Liver (tissue), 9 donors: Measurements from ENCODE around the gene RASGRF1. TPM values are rescaled to one million over a fixed set of nuclear protein-coding genes. Genes with fewer than 3 reads are reported as not detected.

Experiments
- DNase-seq: peaks from one replicate; pipeline ENCODE4 v3.0.0-alpha.2; 2017; ENCODE audit warnings: low spot score
- H3K27ac ChIP-seq, 2 donors: one replicate each; pipeline ENCODE4 v1.7.0; 2013; ENCODE audit warnings: inconsistent platforms in 2 of 2, low read length in 2 of 2, control low read depth in 1 of 2, low read depth in 1 of 2, mild to moderate bottlenecking in 1 of 2
- H3K27me3 ChIP-seq, 4 donors: one replicate each; pipeline versions ENCODE4 v1.6.1 to v1.7.0; 2013; ENCODE audit warnings: low read length in 3 of 4, inconsistent platforms in 1 of 4, mild to moderate bottlenecking in 1 of 4, moderate library complexity in 1 of 4; ENCODE audit not compliant: control insufficient read depth in 4 of 4, insufficient read depth in 4 of 4
- H3K36me3 ChIP-seq, 4 donors: one replicate each; pipeline versions ENCODE4 v1.6.1 to v1.7.0; 2013; ENCODE audit warnings: low read length in 3 of 4, mild to moderate bottlenecking in 3 of 4, low read depth in 1 of 4, moderate library complexity in 1 of 4; ENCODE audit not compliant: control insufficient read depth in 4 of 4, insufficient read depth in 3 of 4
- H3K4me1 ChIP-seq, 4 donors: one replicate each; pipeline versions ENCODE4 v1.6.1 to v1.7.0; 2013; ENCODE audit warnings: low read length in 3 of 4, mild to moderate bottlenecking in 3 of 4, moderate library complexity in 1 of 4; ENCODE audit not compliant: control insufficient read depth in 4 of 4, insufficient read depth in 4 of 4
- H3K4me3 ChIP-seq, 3 donors: one replicate each; pipeline versions ENCODE4 v1.6.1 to v1.7.0; 2013; ENCODE audit warnings: low read length in 3 of 3, control low read depth in 1 of 3, low read depth in 1 of 3, mild to moderate bottlenecking in 1 of 3
- H3K9ac ChIP-seq, 2 donors: one replicate each; pipeline ENCODE4 v1.7.0; 2013; ENCODE audit warnings: low read length in 2 of 2, mild to moderate bottlenecking in 2 of 2, moderate library complexity in 2 of 2, control low read depth in 1 of 2, low read depth in 1 of 2
- H3K9me3 ChIP-seq, 4 donors: one replicate each; pipeline versions ENCODE4 v1.6.1 to v1.7.0; 2013; ENCODE audit warnings: low read length in 3 of 4; ENCODE audit not compliant: control insufficient read depth in 4 of 4
- ATF3 ChIP-seq: IDR thresholded peaks from 2 replicates; pipeline ENCODE4 v1.6.1; 2016; ENCODE audit warnings: antibody characterized with exemption
- CTCF ChIP-seq: fragments of 150-350 bp; IDR thresholded peaks from 2 replicates; pipeline ENCODE4 v1.5.1; 2017; ENCODE audit warnings: improper control_type of control experiment, low read depth, low read length; ENCODE audit not compliant: missing input control
- EGR1 ChIP-seq, 2 donors: IDR thresholded peaks; 2 replicates each; pipeline ENCODE4 v1.6.1; 2016 to 2018; ENCODE audit warnings: antibody characterized with exemption in 2 of 2, low read depth in 2 of 2
- FOXA1 ChIP-seq: IDR thresholded peaks from 2 replicates; pipeline ENCODE4 v1.6.1; 2016; ENCODE audit warnings: antibody characterized with exemption
- FOXA2 ChIP-seq: IDR thresholded peaks from 2 replicates; pipeline ENCODE4 v1.6.1; 2016; ENCODE audit warnings: antibody characterized with exemption
- GABPA ChIP-seq, 2 donors: IDR thresholded peaks in 1 of 2; conservative IDR thresholded peaks in 1 of 2; 2 replicates each; pipeline ENCODE4 v1.6.1; 2016; ENCODE audit warnings: antibody characterized with exemption in 2 of 2, mild to moderate bottlenecking in 1 of 2, moderate library complexity in 1 of 2
- HNF4A ChIP-seq, 2 donors: conservative IDR thresholded peaks; 2 replicates each; pipeline ENCODE4 v1.6.1; 2016; ENCODE audit warnings: antibody characterized with exemption in 2 of 2, mild to moderate bottlenecking in 2 of 2
- HNF4G ChIP-seq: IDR thresholded peaks from 2 replicates; pipeline ENCODE4 v1.6.1; 2016; ENCODE audit warnings: antibody characterized with exemption
- JUND ChIP-seq, 2 donors: IDR thresholded peaks; 2 replicates each; pipeline ENCODE4 v1.6.1; 2016; ENCODE audit warnings: antibody characterized with exemption in 2 of 2
- MAX ChIP-seq: IDR thresholded peaks from 2 replicates; pipeline ENCODE4 v1.6.1; 2016; ENCODE audit warnings: antibody characterized with exemption
- NR2F2 ChIP-seq: IDR thresholded peaks from 2 replicates; pipeline ENCODE4 v1.6.1; 2016; ENCODE audit warnings: antibody characterized with exemption
- RAD21 ChIP-seq, 2 donors: IDR thresholded peaks; 2 replicates each; pipeline ENCODE4 v1.6.1; 2016; ENCODE audit warnings: antibody characterized with exemption in 2 of 2, mild to moderate bottlenecking in 2 of 2
- REST ChIP-seq: IDR thresholded peaks from 2 replicates; pipeline ENCODE4 v1.6.1; 2016; ENCODE audit warnings: antibody characterized with exemption, mild to moderate bottlenecking
- RXRA ChIP-seq, 2 donors: IDR thresholded peaks; 2 replicates each; pipeline ENCODE4 v1.6.1; 2017 to 2018; ENCODE audit warnings: antibody characterized with exemption in 2 of 2, mild to moderate bottlenecking in 1 of 2
- SP1 ChIP-seq: IDR thresholded peaks from 2 replicates; pipeline ENCODE4 v1.6.1; 2018; ENCODE audit warnings: antibody characterized with exemption, mild to moderate bottlenecking
- TAF1 ChIP-seq: conservative IDR thresholded peaks from 2 replicates; pipeline ENCODE4 v1.6.1; 2016; ENCODE audit warnings: antibody characterized with exemption, mild to moderate bottlenecking
- YY1 ChIP-seq: IDR thresholded peaks from 2 replicates; pipeline ENCODE4 v1.6.1; 2016; ENCODE audit warnings: antibody characterized with exemption, mild to moderate bottlenecking
- ZBTB33 ChIP-seq: IDR thresholded peaks from 2 replicates; pipeline ENCODE4 v1.6.1; 2016; ENCODE audit warnings: antibody characterized with exemption
- WGBS: extraction: QIAGEN DNeasy Blood & Tissue Kit; methylation state at CpG from one replicate; pipeline ENCODE4 v1.1.7; 2013; 5-methylcytosine and 5-hydroxymethylcytosine counted together
- polyA plus RNA-seq, 2 donors: library from polyadenylated mRNA; stranded (reverse) in 1 of 2; unstranded in 1 of 2; fragments of 200-250 nt in 1 of 2; fragments of >200 nt in 1 of 2; fragmentation: Nextera tagmentation in 1 of 2; extraction: Ambion mirVana in 1 of 2; gene quantifications; one replicate each; pipeline versions ENCODE4 v1.2.1 to v1.2.3, GENCODE V29; 2013 to 2015
- total RNA-seq, 2 donors: library from RNA; depleted of rRNA; stranded (reverse); fragments of >200 nt; gene quantifications; one replicate each; pipeline ENCODE4 v1.2.3, GENCODE V29; 2014
- donor health status: healthy.
- donor health status: healthy.
- donor health status: healthy.
- donor health status: healthy.
- donor health status: healthy.

RASGRF1 gene
- total and polyA plus RNA-seq, 4 donors: 0.28 TPM; not detected in 3

- TF ChIP-seq REST (no peak), HNF4G (no peak), YY1 (no peak), RXRA (IDR thresholded peaks at IDR 0.05) (no peak)
These were observed 30.4 kb downstream of the RASGRF1 start (continued) for GRCh38 chr15:79060175-79060574.

- Histone ChIP-seq H3K27ac (no peak overlapping the region), H3K4me3 (no peak overlapping the region), H3K27me3 (no peaks in the 10 kb centered on the region), H3K9ac (no peak overlapping the region), H3K9me3 (no peaks in the 10 kb centered on the region), H3K36me3 (no peaks in the 10 kb centered on the region), H3K4me1 (no peaks in the 10 kb centered on the region)
- no peak for TF ChIP-seq SP1
- TF ChIP-seq YY1: no peak
- TF ChIP-seq RAD21 (IDR thresholded peaks at IDR 0.05): no peak
- no peak for TF ChIP-seq HNF4G
- WGBS: 59% methylated on average over 1 of the region's 1 CpG
- no peak for DNase-seq
These were observed 31.5 kb downstream of the RASGRF1 start for GRCh38 chr15:79059081-79059572.

GRCh38 chr15:79058260-79058850 is 32.2 kb downstream of the RASGRF1 start:
- no peaks in the 10 kb centered on the region for H3K36me3 ChIP-seq
- DNase-seq: no peak
- H3K9ac ChIP-seq: no peak overlapping the region
- no peak overlapping the region for H3K27ac ChIP-seq
- H3K9me3 ChIP-seq: no peaks in the 10 kb centered on the region
- 92% methylated on average over 15 of the region's 15 CpGs for WGBS
- H3K4me3 ChIP-seq: no peak overlapping the region
- TF ChIP-seq CTCF (no peak), NR2F2 (no peak), JUND (IDR thresholded peaks at IDR 0.05) (no peak), ATF3 (no peak), HNF4G (no peak), MAX (no peak), RAD21 (IDR thresholded peaks at IDR 0.05) (no peak), REST (no peak), SP1 (no peak), RXRA (IDR thresholded peaks at IDR 0.05) (no peak), YY1 (no peak), EGR1 (IDR thresholded peaks at IDR 0.05; ENCODE audit: low read depth in 2 of 2) (no peak), TAF1 (no peak), FOXA2 (no peak), ZBTB33 (no peak), FOXA1 (no peak), GABPA (IDR thresholded peaks at IDR 0.05 in 1 of 2, conservative IDR thresholded peaks at IDR 0.05 in 1 of 2) (no peak), HNF4A (conservative IDR thresholded peaks at IDR 0.05) (no peak)
- H3K27me3 ChIP-seq: no peaks in the 10 kb centered on the region
- no peaks in the 10 kb centered on the region for H3K4me1 ChIP-seq
